HFF-Myc (cell line): Measurements from ENCODE around the gene PTPRCAP.
"Not testable (repeated sequence)": the region's sequence is repeated elsewhere in the genome, so short reads cannot be mapped to it uniquely, and the experiment has no call there.

Experiments
- DNase-seq: peaks from one replicate; pipeline ENCODE4 v3.0.0-alpha.2; 2011; ENCODE audit warnings: low read depth; ENCODE audit errors: extremely low read depth
- H3K4me3 ChIP-seq: replicated peaks from 2 replicates; pipeline ENCODE4 v1.5.1; 2011; ENCODE audit warnings: low read depth, mild to moderate bottlenecking, control low read depth, low read length
- CTCF ChIP-seq: IDR thresholded peaks from 2 replicates; pipeline ENCODE4 v1.5.1; 2012; ENCODE audit warnings: mild to moderate bottlenecking, low read depth, low read length, control low read depth; ENCODE audit errors: missing control alignments

The PTPRCAP gene

GRCh38 chr11:67482275-67482826 lies 44.9 kb upstream of the PTPRCAP start:
- H3K4me3 ChIP-seq: peak overlapping the region; percentile 57
- no peak for DNase-seq
- TF ChIP-seq CTCF: no peak

DNA sequence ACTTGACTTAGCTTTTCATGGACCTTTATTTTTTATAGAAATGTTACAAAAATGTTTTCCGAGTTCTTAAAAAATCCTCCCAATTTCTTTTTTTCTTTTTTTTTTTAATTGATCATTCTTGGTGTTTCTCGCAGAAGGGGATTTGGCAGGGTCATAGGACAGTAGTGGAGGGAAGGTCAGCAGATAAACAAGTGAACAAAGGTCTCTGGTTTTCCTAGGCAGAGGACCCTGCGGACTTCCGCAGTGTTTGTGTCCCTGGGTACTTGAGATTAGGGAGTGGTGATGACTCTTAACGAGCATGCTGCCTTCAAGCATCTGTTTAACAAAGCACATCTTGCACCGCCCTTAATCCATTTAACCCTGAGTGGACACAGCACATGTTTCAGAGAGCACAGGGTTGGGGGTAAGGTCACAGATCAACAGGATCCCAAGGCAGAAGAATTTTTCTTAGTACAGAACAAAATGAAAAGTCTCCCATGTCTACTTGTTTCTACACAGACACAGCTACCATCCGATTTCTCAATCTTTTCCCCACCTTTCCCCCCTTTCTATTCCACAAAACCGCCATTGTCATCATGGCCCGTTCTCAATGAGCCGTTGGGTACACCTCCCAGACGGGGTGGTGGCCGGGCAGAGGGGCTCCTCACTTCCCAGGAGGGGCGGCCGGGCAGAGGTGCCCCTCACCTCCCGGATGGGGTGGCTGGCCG lies 40.0 kb upstream of the PTPRCAP start:
- not testable (repeated sequence) for DNase-seq, H3K4me3 ChIP-seq

- not testable (repeated sequence) for DNase-seq, H3K4me3 ChIP-seq
Measured at GRCh38 chr11:67476692-67477091, 39.2 kb upstream of the PTPRCAP start.

DNA sequence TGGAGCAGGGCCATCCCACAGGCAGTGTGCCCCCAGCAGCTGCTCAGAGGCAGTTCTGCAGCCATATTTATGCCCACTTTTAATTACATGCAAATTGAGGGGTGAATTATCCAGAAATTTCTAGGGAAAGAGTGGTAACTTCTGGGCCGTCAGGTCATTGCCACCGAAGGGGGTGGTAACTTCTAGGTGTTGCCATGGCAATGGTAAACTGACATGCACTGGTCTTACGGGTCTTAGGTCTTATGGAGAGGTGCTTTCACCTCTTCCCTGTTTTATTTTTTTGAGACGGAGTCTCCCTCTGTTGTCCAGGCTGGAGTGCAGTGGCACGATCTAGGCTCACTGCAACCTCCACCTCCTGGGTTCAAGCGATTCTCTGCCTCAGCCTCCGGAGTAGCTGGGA lies 35.4 kb upstream of the PTPRCAP start:
- TF ChIP-seq CTCF: no peak
- no peak for DNase-seq
- no peak overlapping the region for H3K4me3 ChIP-seq

DNA sequence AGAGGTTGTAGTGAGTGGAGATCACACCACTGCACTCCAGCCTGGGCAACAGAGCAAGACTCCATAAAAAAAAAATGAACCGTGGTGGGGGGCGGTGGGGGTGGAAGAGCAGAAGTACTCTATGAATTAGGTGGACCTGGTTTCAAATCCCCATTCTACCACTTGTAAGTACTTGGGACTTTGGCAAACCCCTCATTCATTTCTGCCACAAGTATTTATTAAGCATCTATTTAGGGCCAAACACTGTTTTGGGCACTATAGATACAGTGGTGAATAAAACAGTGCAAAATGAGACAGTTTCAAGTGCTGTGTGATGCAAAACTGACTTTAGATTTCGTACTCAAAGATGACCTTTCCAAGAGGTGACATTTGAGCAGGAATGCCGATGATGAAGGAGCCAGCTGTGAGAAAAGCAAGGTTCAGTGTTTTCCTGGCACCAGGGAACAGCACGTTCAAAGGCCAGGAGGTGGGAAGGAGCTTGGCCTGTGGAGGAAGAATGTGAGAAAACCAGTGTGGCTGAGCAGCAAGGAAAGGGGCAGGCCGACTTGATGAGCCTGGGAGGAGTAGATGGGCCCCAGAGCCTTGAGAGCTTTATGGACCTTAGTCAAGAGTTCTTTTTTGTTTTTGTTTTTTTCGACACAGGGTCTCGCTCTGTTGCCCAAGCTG lies 33.0 kb upstream of the PTPRCAP start:
- no peak for DNase-seq
- TF ChIP-seq CTCF: no peak
- no peak overlapping the region for H3K4me3 ChIP-seq

- H3K4me3 ChIP-seq: peak overlapping the region; percentile 55
- TF ChIP-seq CTCF: no peak
- no peak for DNase-seq
Measured at GRCh38 chr11:67469508-67469811, 32.0 kb upstream of the PTPRCAP start.

GRCh38 chr11:67468759-67469507 lies 31.5 kb upstream of the PTPRCAP start, which contains the start of gene TMEM134:
Gene TMEM134 (minus strand): TSS chr11:67469251. CDS start chr11:67469192, 59 bp downstream.
- peak within 1 kb of the TSS; percentile 55 for H3K4me3 ChIP-seq
- peak; percentile 31 for TF ChIP-seq CTCF
- DNase-seq: peak; percentile 62
